Measurements from ENCODE around the gene MYL9.

The MYL9 gene

DNA sequence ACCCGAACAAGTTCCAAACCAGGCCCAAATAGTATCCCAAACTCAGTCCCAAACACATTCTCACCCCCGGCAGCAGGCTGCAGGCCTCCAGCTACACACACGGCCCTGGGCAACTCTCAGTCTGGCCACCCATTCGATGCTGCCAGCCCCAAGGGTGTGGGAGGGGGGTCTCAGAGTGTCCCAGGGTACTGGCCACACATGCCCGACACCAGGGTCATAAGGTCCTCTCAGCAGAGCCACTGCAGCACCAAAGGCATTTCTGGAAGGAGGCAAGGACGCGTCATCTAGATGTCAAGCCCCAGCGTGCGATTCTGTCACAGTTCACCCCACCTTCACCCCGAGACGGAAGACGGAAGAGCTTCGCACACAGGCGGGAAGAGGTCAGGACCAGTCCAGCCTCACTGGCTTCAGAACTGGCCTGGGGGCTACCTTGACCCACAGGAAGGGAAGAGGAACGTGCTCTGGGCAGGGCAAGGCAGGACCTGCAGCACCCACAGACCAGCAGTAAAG is 9.5 kb downstream of the MYL9 start:
- Histone ChIP-seq H3K27me3 (ENCODE audit: insufficient read depth, low read length, poor library complexity, severe bottlenecking) (no peaks in the 10 kb centered on the region), H3K9me2 (replicated peaks; ENCODE audit: low read depth, low read length) (no peaks in the 10 kb centered on the region), H3K4me1 (ENCODE audit: insufficient read depth, low read length, poor library complexity, severe bottlenecking) (no peaks in the 10 kb centered on the region), H4K20me1 (ENCODE audit: insufficient read depth, low read length, poor library complexity, severe bottlenecking) (no peaks in the 10 kb centered on the region), H3F3A (ENCODE audit: low read depth) (no peaks in the 10 kb centered on the region), H2AFZ (ENCODE audit: low read length) (no peak overlapping the region), H3K36me3 (ENCODE audit: insufficient read depth, low read length) (no peaks in the 10 kb centered on the region), H3K4me3 (ENCODE audit: low read length, poor library complexity, severe bottlenecking) (no peak overlapping the region), H3K4me2 (ENCODE audit: low read depth, low read length, poor library complexity, severe bottlenecking) (no peak overlapping the region), H3K9ac (ENCODE audit: low read depth, low read length, poor library complexity, severe bottlenecking) (no peak overlapping the region), H3K79me2 (ENCODE audit: insufficient read depth, low read length) (no peaks in the 10 kb centered on the region), H3K9me3 (ENCODE audit: insufficient read depth, low read depth, low read length) (no peaks in the 10 kb centered on the region)
- no peak for TF ChIP-seq EZH2phosphoT487 (IDR thresholded peaks at IDR 0.05; ENCODE audit: borderline replicate concordance)
- TF ChIP-seq, protein P1, sequence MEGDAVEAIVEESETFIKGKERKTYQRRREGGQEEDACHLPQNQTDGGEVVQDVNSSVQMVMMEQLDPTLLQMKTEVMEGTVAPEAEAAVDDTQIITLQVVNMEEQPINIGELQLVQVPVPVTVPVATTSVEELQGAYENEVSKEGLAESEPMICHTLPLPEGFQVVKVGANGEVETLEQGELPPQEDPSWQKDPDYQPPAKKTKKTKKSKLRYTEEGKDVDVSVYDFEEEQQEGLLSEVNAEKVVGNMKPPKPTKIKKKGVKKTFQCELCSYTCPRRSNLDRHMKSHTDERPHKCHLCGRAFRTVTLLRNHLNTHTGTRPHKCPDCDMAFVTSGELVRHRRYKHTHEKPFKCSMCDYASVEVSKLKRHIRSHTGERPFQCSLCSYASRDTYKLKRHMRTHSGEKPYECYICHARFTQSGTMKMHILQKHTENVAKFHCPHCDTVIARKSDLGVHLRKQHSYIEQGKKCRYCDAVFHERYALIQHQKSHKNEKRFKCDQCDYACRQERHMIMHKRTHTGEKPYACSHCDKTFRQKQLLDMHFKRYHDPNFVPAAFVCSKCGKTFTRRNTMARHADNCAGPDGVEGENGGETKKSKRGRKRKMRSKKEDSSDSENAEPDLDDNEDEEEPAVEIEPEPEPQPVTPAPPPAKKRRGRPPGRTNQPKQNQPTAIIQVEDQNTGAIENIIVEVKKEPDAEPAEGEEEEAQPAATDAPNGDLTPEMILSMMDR (conservative IDR thresholded peaks at IDR 0.05; ENCODE audit: low read length), result no peak

GRCh38 chr20:36555248-36555647 is 13.9 kb downstream of the MYL9 start:
- Histone ChIP-seq H3K36me3 (ENCODE audit: insufficient read depth, low read length) (no peaks in the 10 kb centered on the region), H3K79me2 (ENCODE audit: insufficient read depth, low read length) (no peaks in the 10 kb centered on the region), H3K9me3 (ENCODE audit: insufficient read depth, low read depth, low read length) (no peaks in the 10 kb centered on the region), H3K4me3 (ENCODE audit: low read length, poor library complexity, severe bottlenecking) (no peak overlapping the region), H3K9ac (ENCODE audit: low read depth, low read length, poor library complexity, severe bottlenecking) (no peak overlapping the region), H3K4me2 (ENCODE audit: low read depth, low read length, poor library complexity, severe bottlenecking) (no peak overlapping the region), H3K9me2 (replicated peaks; ENCODE audit: low read depth, low read length) (no peaks in the 10 kb centered on the region), H4K20me1 (ENCODE audit: insufficient read depth, low read length, poor library complexity, severe bottlenecking) (no peaks in the 10 kb centered on the region), H3K4me1 (ENCODE audit: insufficient read depth, low read length, poor library complexity, severe bottlenecking) (no peaks in the 10 kb centered on the region), H3F3A (ENCODE audit: low read depth) (no peaks in the 10 kb centered on the region), H3K27me3 (ENCODE audit: insufficient read depth, low read length, poor library complexity, severe bottlenecking) (no peaks in the 10 kb centered on the region), H2AFZ (ENCODE audit: low read length) (no peak overlapping the region)
- no peak for TF ChIP-seq EZH2phosphoT487 (IDR thresholded peaks at IDR 0.05; ENCODE audit: borderline replicate concordance)
- TF ChIP-seq, protein P1 (conservative IDR thresholded peaks at IDR 0.05; ENCODE audit: low read length), result no peak

- Histone ChIP-seq H3K9ac (ENCODE audit: low read depth, low read length, poor library complexity, severe bottlenecking) (no peak overlapping the region), H3K36me3 (ENCODE audit: insufficient read depth, low read length) (no peaks in the 10 kb centered on the region), H4K20me1 (ENCODE audit: insufficient read depth, low read length, poor library complexity, severe bottlenecking) (no peaks in the 10 kb centered on the region), H3K4me1 (ENCODE audit: insufficient read depth, low read length, poor library complexity, severe bottlenecking) (no peaks in the 10 kb centered on the region), H3K9me3 (ENCODE audit: insufficient read depth, low read depth, low read length) (no peaks in the 10 kb centered on the region), H3K9me2 (replicated peaks; ENCODE audit: low read depth, low read length) (no peaks in the 10 kb centered on the region), H3K4me2 (ENCODE audit: low read depth, low read length, poor library complexity, severe bottlenecking) (no peak overlapping the region), H3K79me2 (ENCODE audit: insufficient read depth, low read length) (no peaks in the 10 kb centered on the region), H2AFZ (ENCODE audit: low read length) (no peak overlapping the region), H3K27me3 (ENCODE audit: insufficient read depth, low read length, poor library complexity, severe bottlenecking) (no peaks in the 10 kb centered on the region), H3K4me3 (ENCODE audit: low read length, poor library complexity, severe bottlenecking) (no peak overlapping the region), H3F3A (ENCODE audit: low read depth) (no peaks in the 10 kb centered on the region)
- TF ChIP-seq EZH2phosphoT487 (IDR thresholded peaks at IDR 0.05; ENCODE audit: borderline replicate concordance), result no peak
- TF ChIP-seq, protein P1 (conservative IDR thresholded peaks at IDR 0.05; ENCODE audit: low read length), result no peak
Observed at GRCh38 chr20:36562724-36563123, 21.4 kb downstream of the MYL9 start.

Measured in Loucy (cell line).